LoVo (cell line): ENCODE results near the gene RNF138.
"Not testable (repeated sequence)": the region's sequence is repeated elsewhere in the genome, so short reads cannot be mapped to it uniquely, and the experiment has no call there.

Experiments
- DNase-seq: peaks from one replicate; pipeline ENCODE4 v3.0.0-alpha.2; 2016; ENCODE audit warnings: low spot score

The RNF138 gene

GRCh38 chr18:32095900-32096229 lies 4.2 kb downstream of the RNF138 start:
- no peak for DNase-seq

DNA sequence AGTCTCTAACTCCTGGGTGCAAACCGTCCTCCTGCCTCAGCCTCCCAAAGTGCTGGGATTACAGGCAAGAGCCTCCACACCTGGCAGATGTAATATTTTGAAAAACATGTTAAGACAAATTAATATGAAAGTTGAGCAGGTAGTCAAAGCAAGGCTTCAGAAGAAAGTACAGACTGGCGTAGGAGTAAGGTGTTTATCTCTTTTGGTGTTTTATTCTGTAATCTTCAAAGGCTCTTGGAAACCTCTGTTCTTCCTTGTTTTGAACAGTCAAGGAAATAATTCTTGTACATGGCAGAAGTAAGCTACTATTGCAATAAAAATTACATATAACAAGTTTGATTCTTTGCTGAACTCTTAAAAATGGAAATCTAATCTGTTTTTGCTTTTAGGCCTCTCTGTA lies 5.3 kb downstream of the RNF138 start:
- no peak for DNase-seq

GRCh38 chr18:32104516-32104915 lies 12.8 kb downstream of the RNF138 start:
- DNase-seq: no peak

GRCh38 chr18:32110005-32110404 lies 18.3 kb downstream of the RNF138 start:
- no peak for DNase-seq

DNA sequence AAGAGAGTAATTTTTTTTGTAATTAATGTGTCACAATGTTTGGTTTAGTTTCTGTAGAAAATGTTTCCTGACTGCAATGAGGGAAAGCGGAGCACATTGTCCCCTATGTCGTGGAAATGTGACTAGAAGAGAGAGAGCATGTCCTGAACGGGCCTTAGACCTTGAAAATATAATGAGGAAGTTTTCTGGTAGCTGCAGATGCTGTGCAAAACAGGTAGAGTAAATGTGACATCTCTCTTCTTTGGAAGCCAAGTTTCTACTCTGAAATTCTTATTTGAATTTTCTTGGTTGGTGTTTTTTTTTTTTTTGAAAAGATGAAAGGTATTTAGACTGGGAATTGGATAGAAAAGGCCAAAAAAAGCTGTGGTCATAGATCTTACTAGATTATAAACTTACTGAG lies 20.0 kb downstream of the RNF138 start:
- DNase-seq: no peak

DNA sequence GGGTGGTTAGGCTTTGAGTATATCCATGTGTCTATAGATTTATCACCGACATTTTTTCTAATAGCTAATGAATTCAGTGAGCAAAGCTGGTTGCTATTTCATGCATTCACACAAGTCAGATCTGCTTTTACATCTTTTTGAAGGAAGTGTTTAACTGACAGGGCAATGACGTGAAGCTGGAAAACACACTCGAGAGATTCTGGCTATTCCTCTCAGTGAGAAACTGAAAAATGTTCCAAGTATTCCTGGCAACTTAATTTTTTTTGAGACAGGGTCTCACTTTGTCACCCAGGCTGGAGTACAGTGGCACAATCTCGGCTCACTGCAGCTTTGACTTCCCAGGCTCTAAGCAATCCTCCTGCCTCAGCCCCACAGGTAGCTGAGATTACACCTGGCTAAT lies 21.2 kb downstream of the RNF138 start:
- DNase-seq: no peak

DNA sequence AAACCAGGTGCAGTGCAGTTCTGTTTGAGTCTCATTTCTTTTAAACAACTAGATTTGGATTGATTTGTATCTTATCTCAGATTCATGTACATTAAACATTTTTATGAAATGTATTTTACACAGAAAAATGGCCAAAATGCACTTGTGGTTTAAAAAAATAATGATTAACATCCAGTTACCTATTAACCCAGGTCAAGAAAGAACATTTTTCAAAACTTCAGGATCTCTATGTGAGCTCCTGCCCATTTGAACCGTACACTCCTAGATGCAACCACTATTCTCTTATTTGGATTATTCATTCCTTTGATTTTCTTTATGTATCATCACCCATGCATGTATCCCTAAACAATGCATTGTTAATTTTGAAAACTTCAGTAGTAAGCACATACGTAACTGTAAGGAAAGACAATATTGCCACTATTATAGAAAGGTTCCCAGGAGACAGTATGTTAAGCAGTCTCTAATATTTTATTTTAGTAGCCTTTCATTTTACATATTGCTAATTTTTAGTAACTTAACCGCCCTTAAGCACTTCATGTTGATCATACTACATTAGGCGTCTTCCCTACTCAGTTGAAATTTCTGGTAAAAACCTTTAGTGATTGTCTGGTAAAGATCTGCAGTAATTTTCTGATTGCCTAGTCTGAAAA lies 22.7 kb downstream of the RNF138 start:
- DNase-seq: no peak

DNA sequence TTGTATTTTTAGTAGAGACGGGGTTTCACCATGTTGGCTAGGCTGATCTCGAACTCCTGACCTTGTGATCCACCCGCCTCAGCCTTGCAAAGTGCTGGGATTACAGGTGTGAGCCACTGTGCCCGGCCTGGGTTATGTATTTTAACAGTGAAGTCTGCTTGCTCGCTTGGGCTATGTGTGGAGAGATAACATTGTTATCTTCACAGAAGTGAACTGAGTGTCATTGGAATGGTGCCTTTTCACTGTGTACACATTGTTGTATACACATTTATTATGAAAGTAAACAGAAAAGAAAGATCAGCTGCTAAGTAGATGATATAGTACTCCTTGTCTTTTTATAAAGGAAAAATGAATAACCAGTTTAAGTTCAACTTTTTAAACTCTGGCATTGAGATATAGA lies 30.4 kb downstream of the RNF138 start:
- DNase-seq: no peak

- DNase-seq: no peak
These were observed 34.9 kb downstream of the RNF138 start for GRCh38 chr18:32126538-32126937.

- no peak for DNase-seq
These were observed 44.0 kb downstream of the RNF138 start for GRCh38 chr18:32135625-32136024.

DNA sequence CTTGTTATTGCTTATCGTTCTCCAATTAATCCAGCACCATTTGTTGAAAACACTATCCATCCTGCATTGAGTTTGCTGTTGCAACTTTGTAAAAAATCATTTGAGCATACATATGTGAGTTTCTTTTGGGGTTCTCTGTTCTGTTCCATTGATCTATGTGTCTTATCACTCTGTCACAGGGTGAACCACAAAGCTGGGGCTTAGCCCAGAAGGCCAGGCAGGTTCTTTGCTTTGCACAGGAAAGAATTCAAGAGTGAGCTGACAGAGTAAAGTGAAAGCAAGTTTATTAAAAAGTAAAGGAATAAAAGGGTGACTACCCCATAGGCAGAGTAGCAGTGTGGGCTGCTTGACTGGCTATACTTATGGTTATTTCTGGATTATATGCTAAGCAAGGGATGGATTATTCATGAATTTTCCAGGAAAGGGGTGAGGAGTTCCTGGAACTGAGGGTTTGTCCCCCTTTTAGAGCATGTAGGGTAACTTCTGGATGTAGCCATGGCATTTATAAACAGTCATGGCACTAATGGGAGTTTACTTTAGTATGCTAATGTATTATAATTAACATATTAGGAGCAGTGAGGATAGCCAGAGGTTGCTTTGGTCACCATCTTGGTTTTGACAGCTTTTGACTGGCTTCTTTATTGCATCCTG lies 46.8 kb downstream of the RNF138 start:
- DNase-seq: no peak

DNA sequence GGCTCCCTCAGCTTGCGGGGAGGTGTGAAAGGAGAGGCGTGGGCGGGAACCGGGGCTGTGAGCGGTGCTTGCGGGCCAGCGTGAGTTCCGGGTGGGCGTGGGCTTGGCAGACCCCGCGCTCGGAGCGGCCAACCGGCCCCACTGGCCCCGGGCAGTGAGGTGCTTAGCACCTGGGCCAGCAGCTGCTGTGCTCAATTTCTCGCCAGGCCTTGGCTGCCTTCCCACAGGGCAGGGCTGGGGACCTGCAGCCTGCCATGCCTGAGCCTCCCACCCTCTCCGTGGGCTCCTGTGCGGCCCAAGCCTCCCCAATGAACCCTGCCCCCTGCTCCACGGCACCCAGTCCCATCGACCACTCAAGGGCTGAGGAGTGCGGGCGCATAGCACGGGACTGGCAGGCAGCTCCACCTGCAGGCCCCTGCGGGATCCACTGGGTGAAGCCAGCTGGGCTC lies 48.2 kb downstream of the RNF138 start:
- no peak for DNase-seq

DNA sequence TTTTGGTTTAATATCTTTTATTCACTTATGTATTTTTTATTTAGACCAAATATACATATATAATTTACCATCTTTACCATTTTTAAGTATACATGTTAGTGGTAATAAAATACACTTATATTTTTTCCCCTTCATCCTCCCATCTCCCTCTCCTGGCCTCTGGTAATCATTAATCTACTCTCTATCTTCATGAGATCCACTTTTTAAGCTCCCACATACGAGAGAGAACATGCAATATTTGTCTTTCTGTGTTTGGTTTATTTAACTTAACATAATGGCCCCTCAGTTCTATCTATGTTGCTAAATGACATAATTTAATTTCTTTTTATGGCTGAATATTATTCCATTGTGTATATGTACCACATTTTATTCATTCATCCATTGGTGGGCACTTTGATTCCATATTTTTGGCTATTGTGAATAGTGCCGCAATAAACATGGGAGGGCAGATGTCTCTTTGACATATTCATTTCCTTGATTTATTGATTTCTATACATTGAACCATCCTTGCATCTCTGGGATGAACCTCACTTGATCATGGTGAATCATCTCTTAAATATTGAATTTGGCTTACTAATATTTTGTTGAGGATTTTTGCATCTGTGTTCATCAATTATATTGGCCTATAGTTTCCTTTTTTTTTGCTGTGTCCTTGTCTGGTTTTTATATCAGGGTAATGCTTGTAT lies 56.7 kb downstream of the RNF138 start:
- no peak for DNase-seq

DNA sequence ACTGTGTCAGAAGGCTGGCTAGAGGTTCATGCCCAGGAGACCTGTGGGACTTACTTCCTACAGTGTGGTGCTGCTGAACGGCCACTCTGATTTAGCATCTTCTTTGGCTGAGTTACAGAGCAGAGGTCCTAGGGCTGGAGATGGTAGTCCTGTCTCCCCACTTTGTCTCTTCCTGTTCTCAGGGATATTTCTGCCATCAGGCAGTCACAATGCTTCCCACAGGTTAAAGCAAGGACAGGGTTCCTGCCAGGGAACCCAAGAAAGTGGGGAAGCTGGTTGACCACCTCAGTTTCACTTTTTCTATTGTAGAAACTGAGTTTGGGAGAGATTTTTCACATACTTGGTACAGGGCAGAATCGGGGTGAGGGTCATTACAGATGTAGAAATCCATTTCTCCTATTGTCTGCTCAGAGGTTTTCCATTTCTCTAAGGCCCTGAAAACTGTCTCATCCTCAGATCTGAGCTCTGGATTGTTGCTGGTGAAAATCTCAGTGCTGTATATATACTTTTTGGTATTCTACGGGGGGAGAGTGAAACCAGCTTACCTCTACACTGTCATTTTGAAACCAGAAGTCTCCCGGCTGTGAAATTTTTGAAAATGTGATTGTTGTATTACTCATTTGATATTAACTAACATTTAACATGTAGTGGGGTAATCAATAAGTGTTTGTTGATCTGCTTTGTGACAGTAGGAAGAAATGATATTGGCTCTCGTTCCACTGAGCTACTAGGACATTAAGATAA lies 61.2 kb downstream of the RNF138 start:
- no peak for DNase-seq

GRCh38 chr18:32156855-32157254 lies 65.2 kb downstream of the RNF138 start:
- no peak for DNase-seq

GRCh38 chr18:32157580-32157979 lies 65.9 kb downstream of the RNF138 start:
- no peak for DNase-seq

DNA sequence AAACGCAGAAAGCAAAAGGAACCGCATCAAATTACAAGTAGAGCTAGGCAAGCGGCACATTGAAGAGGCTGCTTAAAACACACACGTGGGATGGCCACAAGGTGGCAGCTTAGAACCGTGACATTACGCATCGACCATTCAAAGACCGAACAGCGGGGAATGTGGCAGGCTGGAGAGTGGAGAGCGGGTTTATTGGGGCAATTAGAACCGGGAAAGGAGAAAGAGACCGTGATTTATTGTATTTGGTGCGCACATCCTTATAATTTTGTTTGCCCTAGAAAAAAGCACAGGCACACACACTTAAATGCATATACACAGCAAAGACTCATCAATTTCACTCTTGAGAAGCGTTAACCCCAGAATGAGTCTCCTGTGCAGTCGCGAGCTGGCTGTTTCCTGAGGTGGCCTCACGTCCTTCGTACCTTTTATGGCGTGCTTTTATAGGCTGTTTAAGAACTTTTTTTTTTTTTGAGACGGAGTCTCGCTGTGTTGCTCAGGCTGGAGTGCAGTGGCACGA lies 66.5 kb downstream of the RNF138 start:
- DNase-seq: peak; percentile 90

DNA sequence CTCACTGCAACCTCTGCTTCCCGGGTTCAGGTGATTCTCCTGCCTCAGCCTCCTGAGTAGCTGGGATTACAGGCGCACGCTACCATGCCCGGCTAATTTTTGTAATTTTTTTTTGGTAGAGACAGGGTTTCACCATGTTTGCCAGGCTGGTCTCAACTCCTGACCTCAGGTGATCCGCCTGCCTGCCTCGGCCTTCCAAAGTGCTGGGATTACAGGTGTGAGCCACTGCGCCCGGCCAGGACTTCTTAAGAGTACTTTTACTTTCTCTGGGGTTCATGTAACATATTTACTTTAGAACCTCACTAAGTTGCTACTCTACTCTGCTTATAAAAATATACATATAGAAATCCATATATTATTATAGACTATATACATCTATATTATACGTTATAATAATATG lies 67.0 kb downstream of the RNF138 start:
- DNase-seq: not testable (repeated sequence)

DNA sequence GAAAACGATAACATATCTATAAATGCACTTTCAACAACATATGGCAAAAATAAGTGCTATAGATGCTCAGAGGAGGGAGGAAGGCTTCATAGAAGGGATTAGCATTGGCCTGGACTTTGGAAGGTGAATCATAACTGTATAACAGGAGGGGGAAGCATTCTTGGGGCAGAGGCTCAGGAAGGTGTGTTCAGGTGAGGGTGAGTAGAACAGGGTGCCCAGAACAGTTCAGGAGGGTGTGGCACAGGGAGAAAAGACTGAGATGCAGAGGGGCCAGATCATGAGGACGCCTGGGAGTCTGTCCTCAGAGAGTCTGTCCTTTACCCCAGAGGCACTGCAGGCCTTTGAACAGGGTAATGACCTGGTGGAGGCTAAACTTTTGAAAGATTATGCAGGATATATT lies 68.9 kb downstream of the RNF138 start:
- DNase-seq: peak; percentile 88

GRCh38 chr18:32167980-32168730 lies 76.5 kb downstream of the RNF138 start:
- DNase-seq: no peak

DNA sequence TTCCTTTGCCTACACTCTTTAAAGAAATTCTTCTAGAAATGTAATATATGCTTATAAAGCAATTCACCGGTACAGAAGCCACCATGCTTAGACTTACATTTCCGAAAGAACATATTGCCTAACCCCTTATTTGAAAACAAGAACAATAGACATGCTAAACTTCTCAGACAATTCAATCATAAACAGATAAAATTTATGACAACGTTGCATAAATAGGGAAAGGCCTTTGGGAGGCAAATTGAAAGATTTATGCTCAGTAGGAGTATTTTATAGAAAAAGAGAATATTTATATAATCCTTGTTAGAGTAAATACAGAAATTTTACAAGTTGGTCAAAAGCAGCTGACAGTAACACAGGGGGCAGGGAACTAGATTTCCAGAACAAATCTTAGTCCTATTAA lies 82.0 kb downstream of the RNF138 start:
- no peak for DNase-seq

DNA sequence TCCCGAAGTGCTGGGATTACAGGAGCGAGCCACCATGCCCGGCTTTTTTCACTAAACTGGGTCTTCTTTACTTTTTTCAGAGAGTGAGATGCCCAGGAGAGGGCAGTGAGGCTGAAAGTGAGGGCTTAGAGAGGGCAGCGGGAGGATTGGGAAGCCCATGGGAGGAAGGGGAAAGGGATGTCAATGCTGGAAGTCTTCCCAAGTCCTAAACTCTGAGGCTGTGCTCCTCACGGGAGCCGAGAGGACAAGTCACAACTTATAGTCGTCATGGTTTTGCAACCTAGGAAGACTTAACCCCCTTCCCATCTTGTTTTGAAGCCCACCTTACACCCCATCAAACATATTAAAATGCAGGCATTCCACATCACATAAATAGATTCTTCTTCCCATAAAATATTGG lies 83.0 kb downstream of the RNF138 start:
- no peak for DNase-seq
